ENCODE data around the gene CAMK1D. TPM values are rescaled to one million over a fixed set of nuclear protein-coding genes. Genes with fewer than 3 reads are reported as not detected.
A peak's percentile ranks its signal among the peaks of the same experiment; 100 is the strongest.

The CAMK1D gene
- total RNA-seq, 1 donor from 2014 or later = 5.2 TPM

DNA sequence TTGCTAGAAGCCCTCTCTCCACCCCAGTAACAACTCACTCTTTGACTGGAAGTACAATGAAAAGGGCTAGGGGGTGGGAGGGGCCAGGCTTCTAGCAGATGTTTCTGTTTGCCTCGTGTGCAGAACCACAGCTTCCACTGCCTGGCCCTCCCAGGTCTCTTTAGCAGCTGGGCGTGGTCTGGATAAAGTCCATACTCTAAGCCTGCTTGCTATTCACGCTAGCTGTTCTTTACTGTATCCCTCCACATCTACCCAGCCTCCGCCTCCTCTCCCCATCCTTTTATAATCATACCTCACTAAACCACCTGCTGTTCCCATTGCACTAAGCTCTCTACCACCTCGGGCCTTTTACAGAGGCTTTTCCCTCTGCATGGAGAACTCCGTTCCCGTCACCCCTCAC is 288.8 kb downstream of the CAMK1D start:
- intact Hi-C loops (cut with DNase I) = no loop called here
- ATAC-seq (no peak), DNase-seq (ENCODE audit: missing footprints) (no peak)

- intact Hi-C loops (cut with DNase I) = no loop called here
- ATAC-seq (no peak), DNase-seq (ENCODE audit: missing footprints) (no peak)
These were observed 289.4 kb downstream of the CAMK1D start for GRCh38 chr10:12638781-12639180.

DNA sequence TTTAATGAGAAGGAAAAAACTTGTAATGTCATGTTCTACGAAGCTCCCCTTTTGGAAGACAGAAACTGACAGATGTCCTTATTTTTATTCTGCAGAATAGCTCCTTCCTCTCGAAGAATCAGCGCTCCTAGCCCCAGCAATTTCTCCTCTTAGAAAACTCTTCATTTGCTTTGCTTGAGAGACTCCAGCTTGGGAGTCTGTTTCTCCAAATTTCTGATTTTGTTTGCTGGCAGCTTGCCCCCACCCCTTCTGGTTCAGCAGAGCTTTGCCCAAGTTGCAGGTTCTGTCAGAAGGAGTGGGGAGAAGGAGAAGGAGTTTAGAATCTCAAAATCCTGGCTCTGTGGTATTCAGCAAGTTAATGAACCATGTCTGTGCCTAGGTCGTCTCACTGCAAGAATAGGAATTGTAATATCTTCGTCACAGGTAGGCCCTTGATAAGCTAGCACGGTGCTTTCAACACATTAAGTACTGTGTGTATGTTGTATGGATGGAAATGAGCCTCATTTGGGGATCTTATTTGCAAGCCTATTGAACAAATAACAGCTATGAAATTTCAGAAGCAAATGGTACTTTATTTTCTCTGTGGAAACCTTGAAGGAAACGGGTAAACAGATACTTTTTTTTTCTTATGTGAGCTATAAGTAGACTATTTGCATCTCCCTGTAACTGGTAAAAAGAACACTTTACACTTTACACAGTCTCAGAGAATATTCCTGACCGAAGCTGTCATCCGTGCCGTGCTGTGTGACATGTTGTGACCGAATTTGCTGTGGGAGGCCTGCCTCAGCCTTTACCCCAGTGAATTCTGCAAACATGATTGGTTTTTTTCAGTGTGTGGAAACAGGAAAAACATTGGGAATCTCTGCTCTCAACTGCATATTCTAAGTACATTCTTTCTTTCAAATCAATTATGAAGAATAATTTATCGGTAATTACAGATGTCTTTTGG is 290.9 kb downstream of the CAMK1D start:
- no peak for ATAC-seq
- intact Hi-C loops (cut with DNase I) = no loop called here
- DNase-seq (ENCODE audit: missing footprints) = no peak

- no peak for ATAC-seq
- no peak for DNase-seq (ENCODE audit: missing footprints)
- intact Hi-C loops (cut with DNase I) = no loop called here
These were observed 292.7 kb downstream of the CAMK1D start for GRCh38 chr10:12642036-12642435.

GRCh38 chr10:12643279-12643678 is 293.9 kb downstream of the CAMK1D start:
- intact Hi-C loops (cut with DNase I) = no loop called here
- DNase-seq (ENCODE audit: missing footprints) (no peak), ATAC-seq (no peak)

DNA sequence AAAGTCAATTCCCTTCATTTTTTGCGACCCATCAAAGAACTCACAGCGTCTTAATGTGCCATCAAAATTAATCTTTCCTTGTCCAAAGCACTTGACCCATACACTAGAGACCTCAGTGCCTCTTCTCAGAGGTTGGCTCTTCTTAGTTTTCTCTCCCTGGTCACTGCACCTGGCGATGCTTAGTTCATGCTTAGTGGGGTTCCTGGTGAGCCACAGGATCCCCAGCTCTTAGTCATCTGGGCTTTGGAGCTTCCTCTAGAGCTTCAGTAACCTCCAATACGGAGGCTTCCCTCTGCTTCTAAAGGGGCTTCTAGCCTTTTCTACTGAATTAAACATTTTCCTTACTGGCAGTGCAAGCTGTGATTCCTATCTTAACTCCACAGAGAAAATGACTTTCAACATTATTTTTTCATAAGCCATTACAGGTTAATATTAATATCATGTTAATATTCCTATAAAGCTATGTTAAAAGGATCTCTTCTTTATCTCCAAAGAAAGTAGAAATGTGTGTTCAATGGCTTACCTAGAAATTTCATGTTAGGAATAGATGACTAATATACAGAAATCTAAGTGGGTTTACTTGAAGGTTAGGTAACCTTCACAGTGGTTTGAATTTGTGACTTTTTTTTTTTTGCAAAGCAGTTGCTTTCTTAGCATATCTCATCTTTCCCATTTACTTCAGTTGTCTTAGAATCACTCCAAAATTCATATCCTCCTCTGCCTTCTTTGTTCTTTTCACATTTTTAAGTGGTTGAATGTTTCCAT is 295.2 kb downstream of the CAMK1D start:
- DNase-seq (ENCODE audit: missing footprints) (no peak), ATAC-seq (no peak)
- intact Hi-C loops (cut with DNase I) = no loop called here

GRCh38 chr10:12645449-12645848 is 296.1 kb downstream of the CAMK1D start:
- ATAC-seq = no peak
- DNase-seq (ENCODE audit: missing footprints) = no peak
- intact Hi-C loops (cut with DNase I) = no loop called here

GRCh38 chr10:12649012-12649584 is 299.8 kb downstream of the CAMK1D start:
- peak; percentile 20 for ATAC-seq

GRCh38 chr10:12650122-12650521 is 300.8 kb downstream of the CAMK1D start:
- intact Hi-C loops (cut with DNase I) = no loop called here
- ATAC-seq (no peak), DNase-seq (ENCODE audit: missing footprints) (no peak)

More at GRCh38 chr10:12649012-12649584, 299.8 kb downstream of the CAMK1D start:
- no peak for DNase-seq (ENCODE audit: missing footprints)
- intact Hi-C loops (cut with DNase I) = no loop called here

- ATAC-seq = no peak
- intact Hi-C loops (cut with DNase I) = no loop called here
These were observed 301.4 kb downstream of the CAMK1D start for GRCh38 chr10:12650538-12651298.

DNA sequence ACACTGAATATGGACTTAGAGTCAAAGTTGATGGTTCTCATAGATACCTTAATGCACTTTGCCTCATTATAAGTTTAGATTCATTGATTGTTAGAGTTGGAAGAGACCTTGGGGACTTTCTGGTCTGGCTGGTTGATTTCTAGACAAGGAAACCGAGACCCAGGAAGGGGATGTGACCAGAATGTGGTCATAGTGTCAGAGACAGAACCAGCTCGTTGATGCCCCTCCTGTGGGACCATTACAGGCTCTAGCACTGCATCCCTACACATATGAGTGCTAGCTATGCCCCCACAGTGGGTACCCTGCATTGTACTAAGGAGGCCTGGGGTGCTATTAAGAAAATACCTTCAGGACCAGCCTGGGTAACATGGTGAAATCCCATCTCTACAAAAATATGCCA is 306.6 kb downstream of the CAMK1D start:
- ATAC-seq (no peak), DNase-seq (ENCODE audit: missing footprints) (no peak)
- intact Hi-C loops (cut with DNase I) = loop anchor here (2.0 kb wide), 1 partner anchor 391 kb away; no protein-coding TSS in a partner anchor

More at GRCh38 chr10:12650538-12651298, 301.4 kb downstream of the CAMK1D start:
- no peak for DNase-seq (ENCODE audit: missing footprints)

DNA sequence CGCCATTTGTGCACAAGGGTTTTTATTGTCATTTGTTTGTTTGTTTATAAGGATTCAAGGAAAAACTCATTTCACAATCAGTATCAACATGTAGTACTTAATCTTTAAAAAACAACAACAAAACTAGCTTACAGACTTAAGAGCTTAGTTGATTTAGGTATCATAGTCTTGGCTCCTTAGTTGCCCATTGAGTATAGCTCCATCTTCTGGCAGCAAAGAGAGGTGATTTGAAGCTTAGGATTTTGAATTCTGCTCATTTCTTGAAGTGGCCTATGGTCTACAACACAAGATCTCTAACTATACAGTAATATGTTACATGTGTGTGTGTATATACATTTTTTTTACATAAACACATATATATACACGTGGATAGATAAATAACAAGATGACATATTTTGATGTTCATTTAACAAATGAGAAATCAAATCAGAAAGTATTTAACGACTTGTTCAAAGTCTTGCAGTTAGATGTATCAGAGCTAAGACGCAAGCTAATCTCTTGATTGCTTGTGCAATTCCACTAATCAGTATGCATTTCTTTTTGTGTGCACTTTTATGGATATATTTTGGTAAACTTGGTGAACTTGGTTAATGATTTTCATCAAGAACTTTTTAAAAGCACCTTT is 307.3 kb downstream of the CAMK1D start:
- intact Hi-C loops (cut with DNase I) = loop anchor here (2.0 kb wide), 1 partner anchor 392 kb away; no protein-coding TSS in a partner anchor
- no peak for DNase-seq (ENCODE audit: missing footprints)
- ATAC-seq = no peak

DNA sequence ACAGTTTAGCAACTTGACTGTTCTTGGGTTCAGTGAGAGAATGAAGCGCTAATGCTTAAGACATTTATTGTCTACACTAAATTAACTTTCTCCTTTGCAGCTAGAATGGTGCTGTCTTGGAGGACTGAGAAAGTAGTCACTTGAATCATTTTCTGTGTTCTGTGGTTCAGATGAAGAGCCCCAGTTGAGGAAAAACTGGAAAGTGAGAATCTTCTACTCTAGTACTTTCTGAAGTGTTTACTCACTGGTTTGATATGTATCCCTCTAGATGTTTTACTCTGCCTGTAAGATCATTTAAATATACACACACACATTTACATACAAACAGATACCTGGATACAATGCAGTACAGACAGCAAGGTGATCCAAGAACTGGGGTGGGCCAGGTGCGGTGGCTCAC is 308.1 kb downstream of the CAMK1D start:
- intact Hi-C loops (cut with DNase I) = loop anchor here (2.0 kb wide), 1 partner anchor 393 kb away; no protein-coding TSS in a partner anchor
- no peak for ATAC-seq
- no peak for DNase-seq (ENCODE audit: missing footprints)

GRCh38 chr10:12658526-12658925 is 309.2 kb downstream of the CAMK1D start:
- ATAC-seq = no peak
- intact Hi-C loops (cut with DNase I) = no loop called here
- DNase-seq (ENCODE audit: missing footprints) = no peak

DNA sequence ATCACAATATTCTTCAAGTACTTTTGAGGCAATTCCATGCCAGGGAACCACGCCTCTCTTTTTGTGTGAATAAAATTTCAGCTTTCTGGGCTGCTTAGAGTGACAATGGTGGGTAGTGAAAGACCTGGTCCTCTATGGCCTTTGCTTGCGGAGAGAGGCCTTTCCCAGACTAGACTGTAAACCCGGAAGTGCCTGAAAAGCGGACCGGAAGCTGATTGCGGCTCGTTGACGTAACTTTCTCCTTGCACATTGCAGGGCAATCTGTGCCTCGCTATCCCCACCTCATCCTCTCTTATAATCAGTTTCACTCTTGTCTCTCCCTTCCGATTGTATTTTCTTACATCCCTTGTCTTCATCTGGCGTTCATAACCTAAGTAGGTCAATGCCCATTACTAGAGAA is 310.4 kb downstream of the CAMK1D start:
- intact Hi-C loops (cut with DNase I) = no loop called here
- ATAC-seq = no peak
- no peak for DNase-seq (ENCODE audit: missing footprints)

- ATAC-seq (no peak), DNase-seq (ENCODE audit: missing footprints) (no peak)
- intact Hi-C loops (cut with DNase I) = no loop called here
These were observed 311.5 kb downstream of the CAMK1D start for GRCh38 chr10:12660812-12661211.

- no peak for ATAC-seq
- intact Hi-C loops (cut with DNase I) = no loop called here
These were observed 312.3 kb downstream of the CAMK1D start for GRCh38 chr10:12661671-12662070.

GRCh38 chr10:12663863-12664262 is 314.5 kb downstream of the CAMK1D start:
- no peak for ATAC-seq
- no peak for DNase-seq (ENCODE audit: missing footprints)
- intact Hi-C loops (cut with DNase I) = no loop called here

More at GRCh38 chr10:12661671-12662070, 312.3 kb downstream of the CAMK1D start:
- no peak for DNase-seq (ENCODE audit: missing footprints)
